Endothelial cell of umbilical vein (primary cell): ENCODE results near the gene MUL1. TPM values are rescaled to one million over a fixed set of nuclear protein-coding genes. Genes with fewer than 3 reads are reported as not detected.

Experiments
- BruUV-seq: library from RNA; stranded (reverse); fragments of 400-500 nt; replicated peaks from 2 replicates; lab custom pipeline; 2021; lab: Mats Ljungman, UMichigan
- CTCF ChIA-PET: fragments of 300-600, 350-600 bp; sonication (Branson Sonifier 250); formaldehyde crosslinking; loops from one replicate; lab custom pipeline; 2021; ENCODE audit warnings: antibody characterized with exemption, inconsistent platforms; lab: Charles Lee
- POLR2A ChIA-PET: fragments of 300-600, 350-600 bp; sonication (Branson Sonifier 250); formaldehyde crosslinking; loops from one replicate; lab custom pipeline; 2021; ENCODE audit warnings: antibody characterized with exemption, inconsistent platforms; lab: Charles Lee
- DNase-seq: peaks from one replicate; pipeline ENCODE4 v3.0.0-alpha.2; 2011; ENCODE audit warnings: low read depth, low spot score
- FAIRE-seq: peaks from 2 replicates; lab custom pipeline; 2011; peaks lifted over from hg19 to GRCh38; lab: Jason Lieb, UNC
- H2AFZ ChIP-seq: 2 replicates; pipeline ENCODE4 v1.6.0; 2012; ENCODE audit warnings: low read depth, low read length, control low read depth, inconsistent platforms
- H3K27ac ChIP-seq: 2 replicates; pipeline ENCODE4 v1.5.1; 2011; ENCODE audit warnings: low read depth, mild to moderate bottlenecking, control low read depth, low read length, moderate library complexity; ENCODE audit not compliant: insufficient read depth
- H3K27me3 ChIP-seq, 2 experiments: 2 replicates each; pipeline versions ENCODE4 v1.6.0 to v1.6.1; 2011; ENCODE audit warnings: low read length in 2 of 2, mixed read lengths in 1 of 2; ENCODE audit not compliant: control insufficient read depth in 2 of 2, insufficient read depth in 2 of 2
- H3K36me3 ChIP-seq, 2 experiments: 2 replicates in 1 of 2; 3 replicates in 1 of 2; pipeline ENCODE4 v1.5.1; 2011; ENCODE audit warnings: low read length in 2 of 2, mild to moderate bottlenecking in 1 of 2, moderate library complexity in 1 of 2; ENCODE audit not compliant: control insufficient read depth in 2 of 2, insufficient read depth in 2 of 2; ENCODE audit errors: extremely low read depth in 1 of 2
- H3K4me1 ChIP-seq: 3 replicates; pipeline ENCODE4 v1.5.1; 2011; ENCODE audit warnings: mild to moderate bottlenecking, low read length; ENCODE audit not compliant: control insufficient read depth, insufficient read depth; ENCODE audit errors: extremely low read depth
- H3K4me2 ChIP-seq: 2 replicates; pipeline ENCODE4 v1.6.1; 2011; ENCODE audit warnings: low read length, control low read depth, mixed read lengths; ENCODE audit not compliant: insufficient read depth
- H3K4me3 ChIP-seq, 3 experiments: fragments of 200-600 bp in 1 of 3; sonication (generic), shearing (Covaris generic) in 1 of 3; replicated peaks in 1 of 3; 2 replicates each; pipeline ENCODE4 v1.5.1; 2011 to 2016; ENCODE audit warnings: control low read depth in 3 of 3, low read length in 3 of 3, mild to moderate bottlenecking in 2 of 3, inconsistent platforms in 1 of 3, low read depth in 1 of 3, moderate library complexity in 1 of 3; ENCODE audit not compliant: insufficient read depth in 1 of 3
- H3K79me2 ChIP-seq: 2 replicates; pipeline ENCODE4 v1.6.0; 2012; ENCODE audit warnings: low read length, inconsistent platforms; ENCODE audit not compliant: control insufficient read depth, insufficient read depth
- H3K9ac ChIP-seq: replicated peaks from 2 replicates; pipeline ENCODE3; 2011; ENCODE audit warnings: low read length, control low read depth; ENCODE audit not compliant: insufficient read depth; ENCODE audit errors: extremely low read depth
- H3K9me1 ChIP-seq: replicated peaks from 3 replicates; pipeline ENCODE4 v1.6.0; 2011; ENCODE audit warnings: mild to moderate bottlenecking, low read length; ENCODE audit not compliant: control insufficient read depth, insufficient read depth; ENCODE audit errors: extremely low read depth
- H3K9me3 ChIP-seq: replicated peaks from 2 replicates; pipeline ENCODE4 v1.5.1; 2012; ENCODE audit warnings: low read length, inconsistent platforms; ENCODE audit not compliant: control insufficient read depth, insufficient read depth
- H4K20me1 ChIP-seq: replicated peaks from 2 replicates; pipeline ENCODE3; 2011; ENCODE audit warnings: mild to moderate bottlenecking, low read length; ENCODE audit not compliant: control insufficient read depth, insufficient read depth; ENCODE audit errors: extremely low read depth
- CTCF ChIP-seq, 2 donors: IDR thresholded peaks; 1 replicate in 1 of 2; 2 replicates in 1 of 2; pipeline ENCODE4 v1.5.1; 2011; ENCODE audit warnings: low read length in 2 of 2, mild to moderate bottlenecking in 2 of 2, moderate library complexity in 2 of 2, control low read depth in 1 of 2, inconsistent platforms in 1 of 2, low read depth in 1 of 2; ENCODE audit not compliant: insufficient read depth in 1 of 2; ENCODE audit errors: extremely low read depth in 1 of 2
- EZH2 ChIP-seq: IDR thresholded peaks from 2 replicates; pipeline ENCODE4 v1.6.1; 2012; ENCODE audit warnings: borderline replicate concordance, low read depth, mild to moderate bottlenecking, moderate library complexity, low read length, inconsistent platforms; ENCODE audit not compliant: severe bottlenecking
- FOS ChIP-seq: IDR thresholded peaks from 2 replicates; pipeline ENCODE4 v1.6.1; 2011; ENCODE audit warnings: mild to moderate bottlenecking, low read length, moderate library complexity, borderline replicate concordance; ENCODE audit not compliant: insufficient read depth
- GATA2 ChIP-seq: IDR thresholded peaks from 2 replicates; pipeline ENCODE4 v1.7.0; 2011; ENCODE audit warnings: low read depth, mild to moderate bottlenecking, moderate library complexity, mixed read lengths, low read length; ENCODE audit not compliant: insufficient read length, insufficient read depth
- JUN ChIP-seq: IDR thresholded peaks from 2 replicates; pipeline ENCODE4 v1.6.1; 2011; ENCODE audit warnings: borderline replicate concordance, low read depth; ENCODE audit not compliant: insufficient read length, insufficient read depth
- MYC ChIP-seq: IDR thresholded peaks from one replicate; pipeline ENCODE4 v1.6.1; 2011; ENCODE audit warnings: mild to moderate bottlenecking, low read depth, low read length
- POLR2A ChIP-seq: IDR thresholded peaks from 2 replicates; pipeline ENCODE4 v1.6.1; 2012; ENCODE audit warnings: low read depth, mild to moderate bottlenecking, control low read depth, low read length
- POLR2AphosphoS5 ChIP-seq: IDR thresholded peaks from 2 replicates; pipeline ENCODE4 v1.6.1; 2012; ENCODE audit warnings: low read depth, mild to moderate bottlenecking, control low read depth, low read length, moderate library complexity; ENCODE audit not compliant: insufficient read depth
- dilution Hi-C: fragments of 300-500 bp; cut with MboI; formaldehyde crosslinking; loops from one replicate; pipeline ENCODE4 v1.15.0; 2019; ENCODE audit warnings: low sequenced_read_pairs; ENCODE audit not compliant: extremely low pct_ligation_motif_present
- intact Hi-C: fragments of 100-400 bp; cut with micrococcal nuclease; formaldehyde crosslinking; loops from one replicate; pipeline ENCODE4 v1.10.0; 2022
- polyA plus RNA-seq, 4 experiments: library from polyadenylated mRNA; depleted of rRNA in 3 of 4; stranded (reverse) in 3 of 4; unstranded in 1 of 4; fragments of >200 nt; gene quantifications; 2 replicates each; pipeline versions ENCODE4 v1.2.1 to v1.2.3, GENCODE V29; 2011 to 2012; ENCODE audit warnings: missing spikeins in 1 of 4
- total RNA-seq: library from RNA; stranded (reverse); gene quantifications from 2 replicates; pipeline ENCODE4 v1.2.3, GENCODE V29; 2021

MUL1 gene
- total and polyA plus RNA-seq, 2 donors (not counting 3 experiments of a cell fraction or from before 2014, with no cell fraction given) = 28.3 to 29.5 TPM

- Histone ChIP-seq H3K36me3 (no peaks in the 10 kb centered on the region), H3K27ac (no peak overlapping the region), H3K79me2 (no peaks in the 10 kb centered on the region), H4K20me1 (no peaks in the 10 kb centered on the region), H3K9me3 (no peaks in the 10 kb centered on the region), H3K4me1 (no peaks in the 10 kb centered on the region), H3K27me3 (peaks cover 8 to 9% of the 10 kb centered on the region in 2 experiments), H3K9ac (no peak overlapping the region), H3K4me3 (no peak overlapping the region), H2AFZ (no peak overlapping the region), H3K9me1 (no peaks in the 10 kb centered on the region), H3K4me2 (no peak overlapping the region)
- TF ChIP-seq FOS (no peak), JUN (no peak), CTCF (IDR thresholded peaks at IDR 0.05; ENCODE audit: extremely low read depth in 1 of 2, insufficient read depth in 1 of 2, low read depth in 1 of 2, low read length in 2 of 2) (no peak), POLR2AphosphoS5 (no peak), GATA2 (no peak), MYC (no peak), POLR2A (no peak), EZH2 (no peak)
- no TSS peak for BruUV-seq
- POLR2A ChIA-PET = interaction anchor here (0.7 kb wide), 1 partner anchor 37 kb away, joined by 3 read pairs; no protein-coding TSS in a partner anchor
- intact Hi-C loops = no loop called here
- DNase-seq (no peak), FAIRE-seq (no peak)
- dilution Hi-C loops = no loop called here
- CTCF ChIA-PET = interaction anchor here (0.7 to 1.1 kb wide), 5 partner anchors 8 to 99 kb away, joined by 3 read pairs; no protein-coding TSS in a partner anchor
Observed at GRCh38 chr1:20534659-20535417, 26.9 kb upstream of the MUL1 start.
